ENCODE data around the gene AKAP12.

AKAP12 gene

DNA sequence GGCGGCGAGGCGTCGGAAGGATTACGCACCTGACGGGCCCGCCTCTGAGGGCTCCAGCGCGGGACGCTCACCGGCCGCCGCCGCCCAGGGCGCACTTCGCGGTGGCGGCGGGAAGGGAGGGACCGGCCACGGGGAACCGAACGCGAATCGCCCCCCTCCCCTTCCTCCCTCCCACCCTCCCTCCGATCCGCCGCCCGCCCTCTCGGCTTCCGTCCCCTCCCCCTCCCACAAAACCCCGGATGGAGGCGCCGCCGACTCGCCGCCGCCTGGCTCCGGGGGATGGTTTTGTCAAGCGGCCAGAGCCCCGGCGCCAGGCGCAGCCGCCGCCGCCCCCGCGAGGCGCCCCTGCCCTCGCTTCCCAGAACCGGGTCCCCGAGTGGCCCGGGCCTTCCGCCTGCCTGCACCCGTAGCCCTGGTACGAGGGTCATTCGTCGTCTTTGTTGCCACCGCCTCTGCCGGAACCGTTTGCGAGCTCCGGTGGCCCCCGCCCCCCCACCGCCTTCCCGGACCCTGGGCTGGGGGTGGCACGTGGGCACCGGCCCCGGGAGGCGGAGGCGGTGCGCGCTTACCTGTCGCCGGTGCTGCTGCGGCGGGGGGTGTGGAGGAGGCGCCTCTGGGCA lies 151.2 kb downstream of the AKAP12 start:
- TF ChIP-seq, protein P1, sequence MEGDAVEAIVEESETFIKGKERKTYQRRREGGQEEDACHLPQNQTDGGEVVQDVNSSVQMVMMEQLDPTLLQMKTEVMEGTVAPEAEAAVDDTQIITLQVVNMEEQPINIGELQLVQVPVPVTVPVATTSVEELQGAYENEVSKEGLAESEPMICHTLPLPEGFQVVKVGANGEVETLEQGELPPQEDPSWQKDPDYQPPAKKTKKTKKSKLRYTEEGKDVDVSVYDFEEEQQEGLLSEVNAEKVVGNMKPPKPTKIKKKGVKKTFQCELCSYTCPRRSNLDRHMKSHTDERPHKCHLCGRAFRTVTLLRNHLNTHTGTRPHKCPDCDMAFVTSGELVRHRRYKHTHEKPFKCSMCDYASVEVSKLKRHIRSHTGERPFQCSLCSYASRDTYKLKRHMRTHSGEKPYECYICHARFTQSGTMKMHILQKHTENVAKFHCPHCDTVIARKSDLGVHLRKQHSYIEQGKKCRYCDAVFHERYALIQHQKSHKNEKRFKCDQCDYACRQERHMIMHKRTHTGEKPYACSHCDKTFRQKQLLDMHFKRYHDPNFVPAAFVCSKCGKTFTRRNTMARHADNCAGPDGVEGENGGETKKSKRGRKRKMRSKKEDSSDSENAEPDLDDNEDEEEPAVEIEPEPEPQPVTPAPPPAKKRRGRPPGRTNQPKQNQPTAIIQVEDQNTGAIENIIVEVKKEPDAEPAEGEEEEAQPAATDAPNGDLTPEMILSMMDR (IDR thresholded peaks at IDR 0.05; ENCODE audit: extremely low read depth, missing control alignments) = no peak
- DNase-seq (ENCODE audit: low spot score) = peak; percentile 85

- peak; percentile 79 for DNase-seq (ENCODE audit: low spot score)
- TF ChIP-seq, protein P1 (IDR thresholded peaks at IDR 0.05; ENCODE audit: extremely low read depth, missing control alignments) = no peak
Observed at GRCh38 chr6:151391471-151392413, 152.0 kb downstream of the AKAP12 start, which contains the start of gene ZBTB2. Gene ZBTB2, minus strand, starts transcription at chr6:151391559. Its CDS starts 17,922 bp downstream, at chr6:151373637.

GRCh38 chr6:151392427-151392826 lies 152.7 kb downstream of the AKAP12 start:
- DNase-seq (ENCODE audit: low spot score) = no peak
- TF ChIP-seq, protein P1 (IDR thresholded peaks at IDR 0.05; ENCODE audit: extremely low read depth, missing control alignments) = no peak

- no peak for DNase-seq (ENCODE audit: low spot score)
- TF ChIP-seq, protein P1 (IDR thresholded peaks at IDR 0.05; ENCODE audit: extremely low read depth, missing control alignments) = no peak
Observed at GRCh38 chr6:151393410-151393809, 153.6 kb downstream of the AKAP12 start.

GRCh38 chr6:151399679-151400078 lies 159.9 kb downstream of the AKAP12 start:
- TF ChIP-seq, protein P1 (IDR thresholded peaks at IDR 0.05; ENCODE audit: extremely low read depth, missing control alignments) = no peak
- DNase-seq (ENCODE audit: low spot score) = no peak

DNA sequence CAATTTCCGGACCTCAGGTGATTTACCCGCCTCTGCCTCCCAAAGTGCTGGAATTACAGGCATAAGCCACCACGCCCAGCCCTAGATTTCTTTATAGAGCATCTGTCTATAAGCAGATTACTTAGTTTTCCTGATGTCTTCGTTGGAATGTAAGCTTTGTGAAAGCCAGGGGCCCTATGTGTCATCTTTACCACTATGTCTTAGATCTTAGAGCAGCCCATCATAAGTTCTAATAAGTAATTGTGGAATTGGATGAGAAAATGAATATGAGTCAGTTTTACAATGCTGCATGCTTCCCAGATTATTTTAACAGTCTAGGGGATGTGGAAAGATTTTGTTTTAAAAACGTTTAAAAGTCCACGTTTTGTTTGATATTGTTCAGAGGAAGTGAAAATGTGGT lies 160.7 kb downstream of the AKAP12 start:
- TF ChIP-seq, protein P1 (IDR thresholded peaks at IDR 0.05; ENCODE audit: extremely low read depth, missing control alignments) = no peak
- no peak for DNase-seq (ENCODE audit: low spot score)

DNA sequence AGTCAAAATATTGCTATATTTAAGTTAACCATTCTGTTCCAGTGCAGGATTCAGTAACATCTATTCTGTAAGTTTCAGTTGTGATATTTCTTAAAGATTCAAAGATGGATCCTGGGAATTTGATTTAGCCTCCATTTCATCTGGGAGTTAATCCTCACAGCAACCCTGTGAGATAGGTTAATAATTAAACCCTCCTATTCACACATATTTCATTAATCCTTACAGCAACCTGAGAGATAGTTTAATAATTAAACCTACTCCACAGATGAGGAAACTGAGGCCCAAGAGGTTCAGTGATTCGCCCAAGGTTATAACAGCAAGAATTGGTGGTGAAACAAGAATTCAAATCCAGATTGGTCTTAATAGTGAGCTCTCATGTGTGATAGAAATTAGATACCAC lies 162.5 kb downstream of the AKAP12 start:
- DNase-seq (ENCODE audit: low spot score) = no peak
- TF ChIP-seq, protein P1 (IDR thresholded peaks at IDR 0.05; ENCODE audit: extremely low read depth, missing control alignments) = no peak
